IMR-90 (cell line): ENCODE data around the gene EIF2B2. TPM values are rescaled to one million over a fixed set of nuclear protein-coding genes. Genes with fewer than 3 reads are reported as not detected.

Experiments
- ATAC-seq: fragments of 200-7000 bp; cut with Tn5 transposase; 2 replicates; pipeline ENCODE4 v1.9.1; 2020; ENCODE audit warnings: low read depth, mild to moderate bottlenecking, moderate library complexity
- BruUV-seq: library from RNA; stranded (reverse); fragments of 400-500 nt; replicated peaks from 2 replicates; lab custom pipeline; 2021; lab: Mats Ljungman, UMichigan
- CTCF ChIA-PET: fragments of 300-600 bp; formaldehyde crosslinking; extraction: SDS; loops from one replicate; lab custom pipeline; 2021; ENCODE audit warnings: antibody characterized with exemption; lab: Yijun Ruan, JAX
- POLR2A ChIA-PET: fragments of 300-600 bp; sonication (Branson Sonifier 250); formaldehyde crosslinking; loops from one replicate; lab custom pipeline; 2022; ENCODE audit warnings: antibody characterized with exemption; ENCODE audit not compliant: unreplicated experiment; lab: Charles Lee
- DNase-seq: peaks from one replicate; pipeline ENCODE4 v3.0.0; 2013
- H2AFZ ChIP-seq: replicated peaks from 2 replicates; pipeline ENCODE3; 2013; ENCODE audit warnings: low read length, mild to moderate bottlenecking; ENCODE audit not compliant: poor library complexity
- H2AK5ac ChIP-seq: 2 replicates; pipeline ENCODE4 v1.6.1; 2013; ENCODE audit warnings: low read depth, low read length, inconsistent platforms
- H2AK9ac ChIP-seq: replicated peaks from 2 replicates; pipeline ENCODE3; 2013; ENCODE audit warnings: mild to moderate bottlenecking, low read depth, low read length, moderate library complexity; ENCODE audit not compliant: poor library complexity
- H2BK120ac ChIP-seq: 2 replicates; pipeline ENCODE4 v1.6.1; 2013; ENCODE audit warnings: low read depth, low read length, inconsistent platforms
- H2BK15ac ChIP-seq: 3 replicates; pipeline ENCODE4 v1.6.1; 2013; ENCODE audit warnings: low read depth, low read length, inconsistent platforms
- H2BK20ac ChIP-seq: 2 replicates; pipeline ENCODE4 v1.6.1; 2013; ENCODE audit warnings: low read depth, mild to moderate bottlenecking, inconsistent platforms, low read length, moderate library complexity
- H2BK5ac ChIP-seq: 2 replicates; pipeline ENCODE4 v1.6.1; 2013; ENCODE audit warnings: mild to moderate bottlenecking, low read depth, low read length, inconsistent platforms; ENCODE audit not compliant: poor library complexity, severe bottlenecking
- H3K14ac ChIP-seq: replicated peaks from 2 replicates; pipeline ENCODE4 v1.6.1; 2013; ENCODE audit warnings: low read depth, low read length, inconsistent platforms
- H3K18ac ChIP-seq: 2 replicates; pipeline ENCODE4 v1.6.1; 2013; ENCODE audit warnings: low read depth, low read length, control low read depth
- H3K23ac ChIP-seq: 2 replicates; pipeline ENCODE4 v1.6.1; 2013; ENCODE audit warnings: low read depth, low read length, inconsistent platforms
- H3K27ac ChIP-seq: 2 replicates; pipeline ENCODE4 v1.5.1; 2013; ENCODE audit warnings: mild to moderate bottlenecking, control low read depth, low read length; ENCODE audit not compliant: insufficient read depth
- H3K27me3 ChIP-seq: 2 replicates; pipeline ENCODE4 v1.6.1; 2013; ENCODE audit warnings: low read length; ENCODE audit not compliant: control insufficient read depth, insufficient read depth
- H3K36me3 ChIP-seq: 2 replicates; pipeline ENCODE4 v1.6.1; 2013; ENCODE audit warnings: low read length, mixed read lengths; ENCODE audit not compliant: control insufficient read depth, insufficient read depth
- H3K4ac ChIP-seq: 2 replicates; pipeline ENCODE4 v1.6.1; 2013; ENCODE audit warnings: low read depth, low read length, inconsistent platforms
- H3K4me1 ChIP-seq: 2 replicates; pipeline ENCODE4 v1.6.1; 2013; ENCODE audit warnings: low read length, mixed read lengths; ENCODE audit not compliant: control insufficient read depth, insufficient read depth
- H3K4me2 ChIP-seq: 2 replicates; pipeline ENCODE4 v1.6.1; 2013; ENCODE audit warnings: low read depth, mild to moderate bottlenecking, control low read depth, low read length, moderate library complexity
- H3K4me3 ChIP-seq: 2 replicates; pipeline ENCODE4 v1.5.1; 2013; ENCODE audit warnings: low read depth, mild to moderate bottlenecking, control low read depth, low read length, moderate library complexity; ENCODE audit not compliant: insufficient read depth
- H3K56ac ChIP-seq: 2 replicates; pipeline ENCODE4 v1.6.1; 2013; ENCODE audit warnings: low read length, inconsistent platforms; ENCODE audit not compliant: insufficient read depth; ENCODE audit errors: extremely low read depth
- H3K79me1 ChIP-seq, 2 experiments: 2 replicates each; pipeline ENCODE4 v1.6.1; 2013; ENCODE audit warnings: low read length in 2 of 2, inconsistent platforms in 1 of 2, low read depth in 1 of 2
- H3K9ac ChIP-seq: 2 replicates; pipeline ENCODE4 v1.6.1; 2013; ENCODE audit warnings: low read depth, low read length, control low read depth
- H3K9me1 ChIP-seq: 2 replicates; pipeline ENCODE4 v1.6.1; 2013; ENCODE audit warnings: low read length, inconsistent platforms; ENCODE audit not compliant: insufficient read depth
- H3K9me3 ChIP-seq: 2 replicates; pipeline ENCODE4 v1.6.1; 2013; ENCODE audit warnings: low read length; ENCODE audit not compliant: control insufficient read depth, insufficient read depth
- H4K20me1 ChIP-seq: 2 replicates; pipeline ENCODE4 v1.6.1; 2013; ENCODE audit warnings: low read length, inconsistent platforms; ENCODE audit not compliant: insufficient read depth
- H4K5ac ChIP-seq: 2 replicates; pipeline ENCODE4 v1.6.1; 2013; ENCODE audit warnings: mild to moderate bottlenecking, low read depth, low read length, control low read depth
- H4K8ac ChIP-seq, 2 experiments: 2 replicates each; pipeline ENCODE4 v1.6.1; 2013; ENCODE audit warnings: low read depth in 2 of 2, low read length in 2 of 2, control low read depth in 1 of 2, inconsistent platforms in 1 of 2
- H4K91ac ChIP-seq: 2 replicates; pipeline ENCODE4 v1.6.1; 2013; ENCODE audit warnings: low read depth, low read length, inconsistent platforms; ENCODE audit not compliant: insufficient read depth
- CEBPB ChIP-seq: IDR thresholded peaks from 2 replicates; pipeline ENCODE4 v1.6.1; 2012; ENCODE audit warnings: low read depth, low read length, improper control_type of control experiment
- CTCF ChIP-seq: conservative IDR thresholded peaks from 2 replicates; pipeline ENCODE4 v1.5.1; 2012; ENCODE audit warnings: mild to moderate bottlenecking, low read depth, low read length, improper control_type of control experiment
- MXI1 ChIP-seq: IDR thresholded peaks from 2 replicates; pipeline ENCODE4 v1.6.1; 2012; ENCODE audit warnings: low read depth, mild to moderate bottlenecking, low read length, moderate library complexity, borderline replicate concordance
- USF2 ChIP-seq: fragments of 150-350 bp; IDR thresholded peaks from 2 replicates; pipeline ENCODE4 v1.6.1; 2017; ENCODE audit warnings: mild to moderate bottlenecking, antibody characterized with exemption, low read length, low read depth
- WGBS, 2 experiments: methylation state at CpG; one replicate each; pipeline versions ENCODE4 v1.1.5 to v1.1.7; 2013; ENCODE audit warnings: missing lambda C conversion rate in 2 of 2; ENCODE audit not compliant: insufficient read length in 1 of 2; ENCODE audit errors: extremely low coverage in 2 of 2; 5-methylcytosine and 5-hydroxymethylcytosine counted together
- dilution Hi-C: fragments of 300-500 bp; cut with HindIII; formaldehyde crosslinking; loops from one replicate; pipeline ENCODE4 v1.14.3; 2018; ENCODE audit warnings: low sequenced_read_pairs; ENCODE audit not compliant: unreplicated experiment
- in situ Hi-C: fragments of 300-500 bp; cut with MboI; formaldehyde crosslinking; loops from 3 replicates; pipeline ENCODE4 v1.14.3; 2019; ENCODE audit warnings: low sequenced_read_pairs, inconsistent platforms, mixed read lengths
- intact Hi-C: fragments of 100-400 bp; cut with micrococcal nuclease; formaldehyde crosslinking; loops from 2 replicates; pipeline ENCODE4 v1.10.0; 2022
- polyA plus RNA-seq, 3 experiments: library from polyadenylated mRNA; depleted of rRNA; stranded (reverse); fragments of >200 nt; gene quantifications; 2 replicates each; pipeline ENCODE4 v1.2.3, GENCODE V29; 2012; ENCODE audit warnings: low replicate concordance in 1 of 3
- total RNA-seq: library from RNA; depleted of rRNA; stranded (reverse); fragments of >200 nt; gene quantifications from 2 replicates; pipeline ENCODE4 v1.2.3, GENCODE V29; 2012

The EIF2B2 gene
- total and polyA plus RNA-seq, 2 of the 4 experiments (the other 2 are of a cell fraction), result 63.6 to 70.1 TPM

GRCh38 chr14:75040959-75041358 is 38.2 kb downstream of the EIF2B2 start:
- Histone ChIP-seq H2AK9ac (no peak overlapping the region), H2BK20ac (no peak overlapping the region), H3K4me1 (peaks cover 10% of the 10 kb centered on the region), H3K4me2 (no peak overlapping the region), H3K27me3 (no peaks in the 10 kb centered on the region), H2BK5ac (no peak overlapping the region), H3K9ac (no peak overlapping the region), H3K9me3 (no peaks in the 10 kb centered on the region), H4K8ac (no peak overlapping the region), H3K36me3 (peaks cover 3% of the 10 kb centered on the region; the same call in 1 of the 2 replicates), H4K20me1 (no peaks in the 10 kb centered on the region), H3K79me1 (peaks cover 5 to 13% of the 10 kb centered on the region in 2 experiments; a peak in 2 of 4 replicates), H3K9me1 (peaks cover 12% of the 10 kb centered on the region), H3K27ac (no peak overlapping the region), H4K5ac (no peak overlapping the region), H3K4ac (no peak overlapping the region), H2BK120ac (no peak overlapping the region), H3K14ac (no peak overlapping the region), H4K91ac (no peak overlapping the region), H2BK15ac (no peak overlapping the region), H3K18ac (no peak overlapping the region), H3K23ac (no peak overlapping the region), H2AK5ac (no peak overlapping the region), H2AFZ (no peak overlapping the region), H3K56ac (no peak overlapping the region), H3K4me3 (no peak overlapping the region)
- ATAC-seq (no peak), DNase-seq (no peak)
- ChIA-PET POLR2A (no interaction called here), CTCF (no interaction called here)
- dilution Hi-C loops, result no loop called here
- in situ Hi-C loops, result no loop called here
- BruUV-seq, result no TSS peak
- no peak for TF ChIP-seq MXI1
- TF ChIP-seq CEBPB, result no peak
- no peak for TF ChIP-seq CTCF
- TF ChIP-seq USF2, result no peak
- intact Hi-C loops, result no loop called here
- WGBS, 2 experiments, result no CpG with 5 or more reads among the region's 2 CpGs
